NCI-H1930 (cell line): ENCODE measurements around the gene ETFRF1.

ENCODE experiments used
- DNase-seq, 2 experiments: peaks; one replicate each; lab custom pipeline; 2025; lab: John Stamatoyannopoulos, UW

ETFRF1 gene

DNA sequence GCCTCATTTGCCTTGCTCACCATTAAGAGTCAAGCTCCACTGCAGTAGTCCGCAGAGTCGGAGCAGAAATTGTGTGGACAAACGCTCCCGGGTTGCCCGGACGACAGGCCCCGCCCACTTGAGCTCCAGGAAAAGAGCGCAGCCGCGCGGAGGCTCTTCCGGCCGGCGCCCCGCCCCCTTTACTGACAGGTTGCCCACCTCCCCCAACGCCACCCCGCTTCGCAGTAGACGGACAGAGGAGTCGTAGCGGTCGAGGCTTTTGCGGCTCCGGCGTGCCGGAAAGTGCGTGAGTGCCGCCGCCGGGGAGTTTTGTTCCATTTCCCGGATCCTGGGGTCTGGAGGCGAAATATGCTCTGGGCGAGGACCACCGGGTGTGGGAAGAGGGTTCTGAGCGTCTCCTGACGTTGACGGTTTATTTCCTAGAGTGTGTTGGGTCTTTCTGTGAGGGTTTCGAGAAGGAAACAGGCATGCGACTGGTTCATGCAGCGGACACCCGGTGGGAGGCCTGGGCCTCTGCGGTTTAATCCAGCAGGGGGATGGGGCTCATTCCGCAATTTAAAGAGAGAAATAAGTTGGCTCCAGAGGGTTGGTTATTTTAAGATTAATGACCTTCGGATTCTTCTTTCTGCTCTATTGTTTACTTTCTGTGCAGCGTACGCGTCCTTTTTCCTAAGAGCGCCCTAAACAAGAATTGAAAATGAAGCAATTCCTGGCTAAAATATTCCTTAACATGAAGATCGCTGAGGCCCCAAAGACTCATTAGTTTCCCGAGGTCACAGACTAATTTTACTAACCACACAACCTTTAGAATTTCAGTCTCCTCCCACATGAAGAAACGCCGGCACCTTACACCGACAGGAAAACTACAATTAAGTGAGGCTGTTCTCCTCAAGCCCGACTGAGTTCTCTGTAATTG, at the start of gene ETFRF1, which contains the start of gene DNAI7:
ETFRF1 (plus strand) TSS at position 182 of the 916 bp plus-strand sequence. CDS start 8,720 bp downstream, outside the sequence.
DNAI7 (minus strand) TSS at position 105 of the 916 bp plus-strand sequence; CDS start at position 23, 82 bp downstream.
- peak; percentile 97 for DNase-seq

- DNase-seq = no peak
Measured at GRCh38 chr12:25146686-25147085, 48.4 kb upstream of the ETFRF1 start.

DNA sequence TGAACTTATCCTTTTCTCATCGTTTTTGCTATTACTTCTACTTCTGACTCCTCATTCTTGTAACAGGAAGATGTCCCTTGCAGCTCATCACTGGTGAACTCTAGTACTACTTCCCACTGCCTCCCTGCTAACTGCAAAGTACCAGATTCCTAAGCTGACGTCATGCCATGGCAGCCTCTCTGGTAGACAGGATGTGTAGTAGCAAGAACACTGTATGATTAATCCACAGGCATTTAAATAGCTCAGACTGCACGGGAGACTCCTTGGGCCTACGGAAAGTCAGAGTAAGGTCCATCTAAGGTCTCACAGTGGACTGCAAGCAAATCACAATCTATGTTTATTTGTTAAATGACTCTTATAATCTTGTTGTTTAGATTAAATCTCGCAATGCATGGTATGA, 43.6 kb upstream of the ETFRF1 start:
- DNase-seq = no peak

- DNase-seq = no peak
Measured at GRCh38 chr12:25152055-25152454, 43.0 kb upstream of the ETFRF1 start.

DNA sequence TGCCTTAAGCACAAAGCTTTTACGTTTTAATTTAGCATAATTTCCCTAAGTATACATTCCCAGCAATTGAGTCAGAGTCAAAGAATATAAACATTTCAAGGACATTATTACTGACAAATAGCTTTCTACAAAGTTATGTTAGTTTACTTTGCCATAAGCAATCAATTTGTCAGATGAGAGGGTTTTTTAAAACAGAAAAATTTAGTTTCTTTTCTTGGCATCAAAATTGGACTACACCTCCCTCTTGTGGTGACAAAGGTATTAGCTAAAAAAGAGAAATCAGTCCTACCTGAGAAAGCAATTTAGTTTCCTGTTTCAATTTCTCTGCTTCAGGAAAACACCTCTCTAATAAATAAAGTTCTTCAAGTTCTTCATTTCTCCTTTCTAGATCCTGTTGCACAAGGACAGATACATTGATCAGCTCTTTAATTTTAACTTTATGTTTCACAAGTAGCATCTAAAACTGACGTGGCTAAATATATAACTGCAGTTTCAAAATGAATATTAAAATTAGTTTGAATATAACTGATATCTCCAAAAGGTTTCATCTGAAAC, 39.9 kb upstream of the ETFRF1 start:
- DNase-seq = no peak

DNA sequence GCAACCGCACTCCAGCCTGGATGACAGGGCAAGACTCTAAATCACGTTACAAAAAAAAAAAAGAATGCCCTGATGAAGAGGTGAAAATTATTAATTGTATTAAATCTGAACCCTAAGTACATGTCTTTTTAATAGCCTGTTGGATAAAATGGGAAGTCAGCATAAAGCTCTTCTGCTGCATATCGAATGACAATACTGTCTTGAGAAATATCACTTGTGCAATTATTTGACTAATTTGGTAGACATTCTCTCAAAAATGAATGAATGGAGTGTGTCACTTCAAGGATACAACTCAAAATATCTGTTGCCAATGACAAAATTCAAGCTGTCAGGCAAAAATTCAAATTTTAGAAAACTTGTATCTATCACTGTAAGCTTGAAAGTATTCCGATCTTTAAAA, 39.0 kb upstream of the ETFRF1 start:
- no peak for DNase-seq

DNA sequence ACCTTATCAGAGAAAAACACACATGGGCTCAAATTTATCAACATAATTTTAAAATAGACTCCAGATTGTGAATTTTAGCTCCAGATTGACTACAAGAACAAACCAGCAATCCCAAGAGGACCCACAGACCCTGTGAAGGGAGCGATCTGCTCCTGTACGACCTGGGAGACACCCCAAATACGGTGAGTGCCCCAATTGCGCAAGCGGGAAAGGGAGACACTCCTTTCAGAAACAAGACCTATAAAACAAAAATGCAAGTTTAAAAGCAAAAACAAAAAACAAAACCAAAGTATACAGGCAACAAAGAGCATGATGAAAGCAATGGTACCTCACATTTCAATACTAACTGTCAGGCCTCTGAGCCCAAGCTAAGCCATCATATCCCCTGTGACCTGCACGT, 32.2 kb upstream of the ETFRF1 start:
- DNase-seq = no peak

DNA sequence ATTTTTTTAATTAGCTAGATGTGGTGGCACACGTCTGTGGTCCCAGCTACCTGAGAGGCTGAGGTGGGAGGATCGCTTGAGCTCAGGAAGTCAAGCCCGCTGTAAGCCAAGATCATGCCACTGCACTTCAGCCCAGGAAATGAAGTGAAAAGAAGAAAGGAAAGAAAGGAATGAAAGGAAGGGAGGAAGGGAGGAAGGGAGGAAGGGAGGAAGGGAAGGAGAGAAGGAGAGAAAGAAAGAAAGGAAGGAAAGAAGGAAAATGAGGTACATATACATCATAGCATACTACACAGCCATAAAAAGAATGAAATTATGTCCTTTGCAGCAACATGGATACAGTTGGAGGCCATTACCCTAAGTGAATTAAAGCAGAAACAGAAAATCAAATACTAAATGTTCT, 12.3 kb upstream of the ETFRF1 start:
- DNase-seq = no peak

- DNase-seq = no peak
Measured at GRCh38 chr12:25184132-25184531, 10.9 kb upstream of the ETFRF1 start.

DNA sequence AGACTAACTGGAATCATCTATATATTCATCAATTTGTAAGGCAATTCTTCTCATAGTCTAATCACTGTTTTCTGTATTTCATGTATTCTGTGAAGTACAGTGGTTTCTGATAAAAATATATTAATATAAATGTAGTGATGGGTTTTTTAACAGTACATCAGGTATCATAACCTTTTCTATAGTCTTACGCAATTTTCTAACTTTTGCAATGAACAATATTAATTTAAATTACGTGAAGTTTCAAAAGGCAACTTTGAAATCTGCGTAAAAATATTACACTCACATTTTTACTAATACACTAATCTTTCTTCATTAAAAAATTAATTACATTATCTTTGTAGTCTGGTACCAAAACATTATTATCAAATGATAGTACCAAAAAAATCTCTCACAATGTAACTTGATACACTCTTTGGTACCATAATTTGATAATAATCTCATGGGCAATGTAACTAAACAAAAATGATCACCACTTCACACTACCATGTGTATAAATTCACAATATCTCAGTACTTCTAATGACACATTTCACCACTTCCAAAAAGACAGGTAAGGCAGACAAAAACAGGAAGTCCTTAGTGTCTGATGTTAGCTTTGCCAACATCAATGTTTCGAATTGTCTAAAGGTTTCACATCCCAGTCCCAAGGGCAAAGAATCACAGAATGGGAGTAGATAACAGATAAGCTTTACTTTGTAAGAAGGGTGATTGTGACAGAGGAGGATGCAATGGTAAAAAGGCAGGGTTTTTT, 8.8 kb upstream of the ETFRF1 start:
- no peak for DNase-seq

- no peak for DNase-seq
Measured at GRCh38 chr12:25186788-25187402, 8.1 kb upstream of the ETFRF1 start.

DNA sequence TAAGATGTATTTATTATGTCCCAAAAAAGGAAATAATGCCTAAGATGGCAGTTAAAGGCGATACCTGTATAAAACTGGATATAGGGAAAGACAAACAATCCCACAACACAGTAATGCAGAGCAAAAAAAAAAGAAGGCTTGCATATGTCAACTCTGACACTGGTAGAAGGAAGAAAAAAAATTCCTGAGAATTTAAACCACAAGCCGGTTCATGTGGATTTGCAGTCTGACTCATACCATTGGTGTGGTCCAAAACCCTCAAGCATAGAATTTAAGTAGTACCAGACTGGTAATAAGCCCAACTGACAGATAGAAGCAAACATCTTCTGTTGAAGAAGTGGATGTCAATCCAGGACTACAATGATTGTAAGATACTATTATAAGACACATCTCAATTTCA, 7.3 kb upstream of the ETFRF1 start:
- no peak for DNase-seq

GRCh38 chr12:25189656-25190055, 5.4 kb upstream of the ETFRF1 start:
- DNase-seq = no peak

GRCh38 chr12:25190793-25191192, 4.2 kb upstream of the ETFRF1 start:
- no peak for DNase-seq

- no peak for DNase-seq
Measured at GRCh38 chr12:25194214-25194613, 823 bp upstream of the ETFRF1 start.

GRCh38 chr12:25194722-25195055, 348 bp upstream of the ETFRF1 start:
- no peak for DNase-seq

DNA sequence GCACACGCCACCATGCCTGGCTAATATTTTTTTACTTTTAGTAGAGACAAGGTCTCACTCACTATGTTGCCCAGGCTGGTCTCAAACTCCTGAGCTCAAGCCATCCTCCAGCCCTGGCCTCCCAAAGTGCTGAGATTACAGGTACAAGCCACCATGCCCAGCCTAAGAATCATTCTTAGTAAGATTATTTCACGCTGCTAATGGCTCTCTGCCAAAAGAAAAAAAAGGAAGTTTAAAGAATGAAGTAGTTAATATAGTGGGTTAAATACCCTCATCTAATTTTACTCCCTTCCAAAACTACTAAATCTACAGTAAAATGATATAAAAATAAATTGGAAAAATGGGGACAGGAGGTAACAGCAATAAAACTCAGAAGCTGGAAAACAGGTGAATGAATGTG, 2.6 kb downstream of the ETFRF1 start:
- no peak for DNase-seq

DNA sequence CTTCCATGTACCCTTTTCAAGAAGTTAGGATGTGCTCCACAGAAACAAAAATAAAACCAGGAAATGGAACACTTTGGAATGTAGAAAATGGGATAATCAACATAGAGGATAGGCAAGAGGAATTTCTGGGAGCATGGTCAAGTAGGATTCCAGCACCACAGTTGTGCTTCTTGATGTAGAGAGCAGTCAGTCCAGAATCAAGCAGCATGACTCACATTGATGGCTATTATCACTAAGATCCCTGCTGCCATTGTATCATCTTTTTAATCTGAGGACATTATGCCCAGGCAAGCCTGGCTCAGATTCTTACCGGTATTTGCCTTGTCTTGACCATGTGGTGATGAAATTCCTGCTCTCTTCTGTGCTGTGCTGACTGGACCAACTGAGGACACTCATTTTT, 5.7 kb downstream of the ETFRF1 start:
- no peak for DNase-seq

GRCh38 chr12:25202137-25202536, 7.1 kb downstream of the ETFRF1 start:
- DNase-seq = no peak

DNA sequence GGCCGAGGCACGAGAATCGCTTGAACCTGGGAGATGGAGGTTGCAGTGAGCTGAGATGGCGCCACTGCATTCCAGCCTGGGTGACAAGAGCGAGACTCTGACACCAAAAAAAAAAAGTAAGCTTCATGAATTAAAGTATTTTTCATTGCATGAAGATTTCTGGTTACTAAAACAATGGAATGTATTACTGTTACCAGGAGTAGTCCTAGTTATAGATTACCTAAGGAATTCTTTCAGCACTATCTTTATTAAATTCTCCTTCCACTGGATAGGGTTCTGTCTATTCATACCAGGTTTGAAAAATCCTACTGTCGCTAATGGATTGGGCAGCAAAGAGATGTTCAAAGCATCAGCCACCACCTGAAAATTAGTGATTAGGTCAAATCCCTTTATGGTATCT, 12.4 kb downstream of the ETFRF1 start:
- no peak for DNase-seq

- no peak for DNase-seq
Measured at GRCh38 chr12:25207846-25208245, 12.8 kb downstream of the ETFRF1 start.

GRCh38 chr12:25208554-25208953, 13.5 kb downstream of the ETFRF1 start:
- no peak for DNase-seq
